Activated naive CD4-positive, alpha-beta T cell treated with Interleukin-2 at 50 U/mL for 16 hours (primary cell): ENCODE measurements around the gene GPR132.

Experiments
- DNase-seq: peaks from one replicate; pipeline ENCODE4 v3.0.0-alpha.2; 2020

The GPR132 gene

GRCh38 chr14:105059925-105060565 is 5.2 kb downstream of the GPR132 start:
- peak; percentile 27 for DNase-seq

GRCh38 chr14:105059035-105059924 is 6.0 kb downstream of the GPR132 start:
- DNase-seq: peak; percentile 52

- DNase-seq: no peak
Measured at GRCh38 chr14:105058521-105059034, 6.7 kb downstream of the GPR132 start.

- no peak for DNase-seq
Measured at GRCh38 chr14:105056303-105056831, 8.9 kb downstream of the GPR132 start.

DNA sequence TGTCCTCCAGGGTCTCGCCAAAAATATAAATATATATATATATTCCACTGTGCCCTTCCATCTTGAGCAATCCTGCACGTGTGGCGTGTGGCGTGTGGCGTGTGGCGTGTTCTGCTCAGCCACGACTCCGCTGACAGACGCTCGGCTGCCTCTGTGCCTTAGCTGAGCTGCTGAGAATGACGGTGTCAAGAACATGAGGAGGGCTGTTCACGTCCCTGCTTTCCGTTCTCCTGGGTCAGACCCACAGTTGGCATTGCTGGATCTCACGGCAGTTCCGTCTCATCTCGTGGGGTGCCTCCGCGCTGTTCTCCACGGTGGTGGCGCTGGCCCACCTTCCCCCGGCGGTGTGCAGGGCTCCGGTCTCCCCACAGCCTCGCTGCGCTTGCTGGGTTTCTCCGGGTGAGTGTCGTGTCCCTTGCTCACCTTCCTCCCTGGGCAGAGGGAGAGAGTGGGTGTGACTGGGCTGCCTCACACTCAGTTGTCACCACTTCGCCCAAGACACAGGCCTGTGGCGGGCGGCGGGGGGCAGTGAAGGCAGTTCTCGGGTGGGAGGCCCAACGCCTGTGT is 9.4 kb downstream of the GPR132 start:
- DNase-seq: no peak

- DNase-seq: no peak
Measured at GRCh38 chr14:105055334-105055733, 9.9 kb downstream of the GPR132 start.

- no peak for DNase-seq
Measured at GRCh38 chr14:105053996-105054395, 11.2 kb downstream of the GPR132 start.

GRCh38 chr14:105053421-105053820 is 11.8 kb downstream of the GPR132 start:
- no peak for DNase-seq

GRCh38 chr14:105052110-105052458 is 13.1 kb downstream of the GPR132 start:
- DNase-seq: no peak

DNA sequence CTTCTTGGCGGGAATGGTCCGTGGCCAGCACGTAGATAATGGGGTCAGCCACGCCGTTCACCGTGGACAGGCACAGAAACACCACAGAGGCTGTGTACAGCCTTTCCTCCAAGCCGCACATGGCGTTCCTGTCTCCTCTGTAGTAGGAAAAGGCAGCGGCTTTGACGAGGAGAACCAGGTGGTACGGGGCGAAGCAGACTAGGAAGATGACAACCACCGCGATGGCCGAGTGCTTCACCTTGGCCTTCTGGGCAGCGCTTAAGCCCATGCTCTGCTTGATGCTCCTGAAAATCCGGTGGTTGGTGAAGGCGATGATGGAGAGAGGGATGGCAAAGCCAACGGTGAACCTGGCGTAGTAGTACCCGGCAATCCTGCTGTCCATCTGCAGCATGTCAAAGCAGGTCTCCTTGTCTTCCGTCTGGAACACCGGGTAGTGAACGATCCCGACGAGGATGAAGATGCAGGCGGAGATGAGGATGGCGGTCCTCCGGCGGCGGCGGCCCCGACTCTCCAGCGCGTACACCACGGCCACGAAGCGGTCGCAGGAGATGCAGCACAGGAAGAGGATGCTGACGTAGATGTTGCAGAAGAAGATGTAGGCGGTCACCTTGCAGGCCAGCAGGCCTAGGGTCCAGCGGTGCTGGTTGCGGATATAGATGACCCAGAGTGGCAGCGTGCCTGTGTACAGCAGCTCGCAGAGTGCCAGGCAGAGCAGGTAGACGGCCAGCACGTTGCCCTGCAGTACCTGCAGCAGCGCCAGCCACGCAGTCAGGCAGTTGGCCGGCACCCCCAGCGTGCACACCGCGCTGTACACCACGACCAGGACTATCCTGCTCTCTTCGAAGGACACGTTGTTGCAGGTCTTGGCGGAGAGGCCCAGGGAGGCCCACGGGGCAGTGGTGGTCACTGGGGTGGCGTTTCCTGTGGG is 13.8 kb downstream of the GPR132 start:
- no peak for DNase-seq

- DNase-seq: no peak
Measured at GRCh38 chr14:105050551-105050897, 14.7 kb downstream of the GPR132 start.

- DNase-seq: no peak
Measured at GRCh38 chr14:105049753-105050550, 15.3 kb downstream of the GPR132 start.

- DNase-seq: no peak
Measured at GRCh38 chr14:105047283-105048016, 17.8 kb downstream of the GPR132 start.

DNA sequence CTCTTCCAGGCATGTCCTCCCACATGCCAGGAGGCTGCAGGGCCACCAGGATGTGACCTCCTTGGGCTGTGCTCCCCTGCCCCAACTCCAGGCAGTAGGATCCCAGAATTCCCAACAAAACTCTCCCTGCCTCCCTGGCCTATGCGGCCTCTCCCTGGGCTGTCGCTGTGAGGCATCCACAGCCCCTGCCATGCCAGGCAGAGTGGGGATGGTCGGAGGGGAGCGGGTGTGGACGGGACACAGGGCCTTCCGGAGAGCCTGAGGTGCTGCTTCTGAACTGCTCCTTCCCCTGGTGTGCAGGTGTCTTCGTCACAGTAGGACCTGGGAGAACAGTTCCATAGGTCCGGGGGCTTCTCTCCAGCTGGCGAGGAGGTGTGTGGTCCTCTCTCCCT is 18.3 kb downstream of the GPR132 start:
- DNase-seq: no peak

- peak; percentile 93 for DNase-seq
Measured at GRCh38 chr14:105045710-105046326, 19.4 kb downstream of the GPR132 start.

DNA sequence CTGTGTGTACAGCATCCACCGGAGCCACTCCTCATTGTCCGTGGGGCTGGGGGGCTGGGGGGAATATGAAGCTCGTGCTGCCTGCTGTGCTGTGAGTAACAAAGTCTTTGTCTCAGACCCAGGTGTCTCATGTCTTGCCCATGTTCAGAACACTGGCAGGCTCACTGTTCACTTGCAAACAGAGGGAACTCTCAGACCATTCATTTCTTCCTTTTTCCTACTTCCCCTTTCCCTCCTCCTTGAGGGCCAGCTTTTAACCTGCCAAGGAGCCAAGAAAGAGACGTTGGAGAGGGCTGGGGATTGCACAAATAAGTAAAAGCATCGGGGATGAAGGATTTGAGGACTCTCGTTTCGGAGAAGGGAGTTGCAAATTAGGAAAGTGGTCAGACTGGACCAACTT is 21.6 kb downstream of the GPR132 start:
- DNase-seq: no peak

DNA sequence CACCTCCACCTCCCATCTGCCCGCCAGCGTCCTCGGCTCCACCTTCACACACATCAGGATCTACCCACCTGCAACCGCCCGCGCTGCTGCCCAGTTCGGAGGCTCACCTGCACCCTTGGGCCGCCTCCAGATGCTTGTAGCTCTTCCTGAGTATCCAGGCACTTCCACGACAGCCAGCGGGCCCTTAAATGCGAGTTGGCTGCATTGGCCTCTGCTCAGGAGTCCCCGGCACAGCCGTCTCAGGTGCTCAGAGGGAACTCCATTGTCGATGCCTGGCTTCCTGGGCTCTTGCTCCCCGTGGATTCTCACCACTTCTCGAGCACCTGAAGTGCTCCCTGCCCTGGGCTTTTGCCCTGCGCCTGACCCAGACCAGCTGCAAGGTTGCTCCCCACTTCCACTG is 22.4 kb downstream of the GPR132 start:
- no peak for DNase-seq

DNA sequence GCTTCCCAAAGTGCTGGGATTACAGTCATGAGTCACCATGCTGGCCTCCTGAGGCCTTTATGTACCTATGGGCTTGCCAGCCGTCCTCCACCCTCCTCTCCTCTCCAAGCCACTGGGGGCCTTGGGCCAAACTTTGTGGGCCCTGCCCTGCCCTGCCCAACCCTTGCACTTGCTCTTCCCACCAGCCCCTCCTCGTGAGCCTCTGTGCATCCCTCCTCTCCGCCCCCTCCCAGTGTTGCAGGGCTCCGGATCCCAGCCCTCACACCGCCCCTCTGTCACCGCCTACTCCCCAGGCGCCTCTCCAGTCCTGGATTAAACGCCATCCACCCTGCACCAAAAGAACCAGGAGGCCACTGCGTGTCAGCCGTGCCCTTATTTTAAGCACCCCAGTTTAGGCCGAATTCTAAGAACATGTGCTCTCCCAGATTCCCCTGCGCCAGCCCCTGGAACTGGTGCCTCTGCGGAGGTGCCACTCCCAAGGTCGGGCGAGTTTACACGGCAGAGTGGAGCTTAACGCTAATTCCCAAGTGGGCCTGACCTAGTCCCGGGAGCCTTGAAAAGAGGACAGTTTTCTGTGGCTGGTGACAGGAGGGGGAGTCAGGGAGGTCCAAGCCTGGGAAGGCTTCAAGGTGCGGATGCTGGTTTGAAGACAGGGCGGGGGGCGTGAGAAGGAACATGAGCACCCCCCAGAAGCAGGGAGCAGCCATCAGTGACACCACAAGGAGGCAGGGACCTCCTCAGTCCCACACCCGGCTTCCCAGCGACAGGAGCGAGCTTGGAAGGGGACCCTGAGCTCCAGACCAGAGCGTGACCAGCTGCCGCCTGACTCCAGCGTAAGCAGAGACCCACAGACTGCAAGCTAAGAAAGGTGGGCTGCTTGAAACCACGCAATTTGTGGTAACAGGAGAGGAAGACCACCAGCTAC is 23.1 kb downstream of the GPR132 start:
- no peak for DNase-seq

DNA sequence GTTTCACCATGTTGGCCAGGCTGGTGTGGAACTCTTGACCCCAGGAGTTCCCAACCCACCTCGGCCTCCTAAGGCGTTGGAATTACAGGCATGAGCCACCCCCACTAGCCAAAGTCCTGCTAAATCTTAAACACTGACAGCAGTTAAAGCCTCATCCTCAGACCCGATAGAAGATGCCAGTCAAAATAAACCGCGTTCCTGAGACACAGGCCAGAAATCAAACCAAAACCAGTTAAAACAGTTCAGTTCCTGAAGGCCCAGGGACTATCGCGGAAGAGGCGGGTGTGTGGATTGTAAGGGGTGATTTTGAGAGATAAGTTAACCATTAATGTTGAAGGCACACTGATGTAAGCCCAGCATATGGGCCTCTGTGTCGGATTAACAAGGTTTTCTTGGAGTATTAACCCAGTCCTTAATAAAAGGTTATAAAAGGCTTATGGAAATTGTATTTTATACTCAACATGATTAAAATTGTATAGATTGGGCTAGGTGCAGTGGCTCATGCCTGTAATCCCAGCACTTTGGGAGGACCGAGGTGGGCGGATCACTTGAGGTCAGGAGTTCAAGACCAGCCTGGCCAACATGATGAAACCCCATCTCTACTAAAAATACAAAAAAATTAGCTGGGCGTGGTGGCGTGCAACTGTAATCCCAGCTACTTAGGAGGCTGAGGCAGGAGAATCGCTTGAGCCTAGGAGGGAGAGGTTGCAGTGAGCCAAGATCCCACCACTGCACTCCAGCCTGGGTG is 25.6 kb downstream of the GPR132 start:
- no peak for DNase-seq
